Chondrocyte (in vitro differentiated cells): Measurements from ENCODE around the gene SMAD3. TPM values are rescaled to one million over a fixed set of nuclear protein-coding genes. Genes with fewer than 3 reads are reported as not detected.

ENCODE experiments used
- DNase-seq: peaks from one replicate; pipeline ENCODE4 v3.0.0; 2021; ENCODE audit warnings: mixed read lengths, low spot score
- H3K27ac Mint-ChIP-seq: one replicate; pipeline ENCODE4 v1.8.0; 2021; ENCODE audit warnings: mild to moderate bottlenecking, moderate library complexity, mixed read lengths; ENCODE audit not compliant: unreplicated experiment
- H3K27me3 Mint-ChIP-seq: 2 replicates; pipeline ENCODE4 v1.8.0; 2021; ENCODE audit warnings: low read depth, mixed read lengths
- H3K36me3 Mint-ChIP-seq: 2 replicates; pipeline ENCODE4 v1.8.0; 2021; ENCODE audit warnings: low read depth, mixed read lengths
- H3K4me1 Mint-ChIP-seq: 2 replicates; pipeline ENCODE4 v1.8.0; 2021; ENCODE audit warnings: low read depth, mild to moderate bottlenecking, mixed read lengths
- H3K4me3 Mint-ChIP-seq: one replicate; pipeline ENCODE4 v1.8.0; 2021; ENCODE audit warnings: mild to moderate bottlenecking, moderate library complexity, mixed read lengths; ENCODE audit not compliant: unreplicated experiment
- H3K9me3 Mint-ChIP-seq: 2 replicates; pipeline ENCODE4 v1.8.0; 2021; ENCODE audit warnings: low read depth, mixed read lengths
- total RNA-seq: library from RNA; stranded (reverse); gene quantifications from 3 replicates; pipeline ENCODE4 v1.2.1, GENCODE V29; 2021
- TF ChIP-seq, protein P1 (sequence below): fragments of 200-600 bp; sonication (generic); IDR thresholded peaks from 2 replicates; pipeline ENCODE4 v1.5.0; 2021; ENCODE audit warnings: antibody characterized with exemption, mild to moderate bottlenecking, moderate library complexity

SMAD3 gene
- total RNA-seq, 1 donor from 2014 or later = 23.2 TPM

DNA sequence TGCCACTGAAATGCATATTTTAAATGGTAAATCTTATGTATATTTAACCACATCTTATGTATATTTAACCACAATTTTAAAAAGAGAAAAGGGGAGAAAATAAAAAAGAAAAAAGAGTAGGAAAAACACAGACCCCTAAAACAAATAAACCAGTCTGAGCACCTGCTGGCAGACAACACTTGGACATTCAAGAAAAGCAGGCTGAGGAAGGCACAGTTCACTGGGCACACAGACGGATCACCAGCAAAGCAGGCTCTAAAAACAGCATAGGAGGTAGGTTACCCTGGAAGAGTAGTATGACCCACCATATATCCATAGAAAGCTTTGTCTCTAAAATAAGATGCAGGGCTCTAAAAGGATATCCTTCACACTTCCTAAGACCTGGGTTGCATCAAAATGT lies 162.0 kb downstream of the SMAD3 start:
- no peak overlapping the region for H3K27ac Mint-ChIP-seq
- TF ChIP-seq, protein P1, sequence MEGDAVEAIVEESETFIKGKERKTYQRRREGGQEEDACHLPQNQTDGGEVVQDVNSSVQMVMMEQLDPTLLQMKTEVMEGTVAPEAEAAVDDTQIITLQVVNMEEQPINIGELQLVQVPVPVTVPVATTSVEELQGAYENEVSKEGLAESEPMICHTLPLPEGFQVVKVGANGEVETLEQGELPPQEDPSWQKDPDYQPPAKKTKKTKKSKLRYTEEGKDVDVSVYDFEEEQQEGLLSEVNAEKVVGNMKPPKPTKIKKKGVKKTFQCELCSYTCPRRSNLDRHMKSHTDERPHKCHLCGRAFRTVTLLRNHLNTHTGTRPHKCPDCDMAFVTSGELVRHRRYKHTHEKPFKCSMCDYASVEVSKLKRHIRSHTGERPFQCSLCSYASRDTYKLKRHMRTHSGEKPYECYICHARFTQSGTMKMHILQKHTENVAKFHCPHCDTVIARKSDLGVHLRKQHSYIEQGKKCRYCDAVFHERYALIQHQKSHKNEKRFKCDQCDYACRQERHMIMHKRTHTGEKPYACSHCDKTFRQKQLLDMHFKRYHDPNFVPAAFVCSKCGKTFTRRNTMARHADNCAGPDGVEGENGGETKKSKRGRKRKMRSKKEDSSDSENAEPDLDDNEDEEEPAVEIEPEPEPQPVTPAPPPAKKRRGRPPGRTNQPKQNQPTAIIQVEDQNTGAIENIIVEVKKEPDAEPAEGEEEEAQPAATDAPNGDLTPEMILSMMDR = no peak
- DNase-seq = no peak
- H3K4me1 Mint-ChIP-seq = peaks cover 11% of the 10 kb centered on the region
- H3K27me3 Mint-ChIP-seq = no peaks in the 10 kb centered on the region
- no peaks in the 10 kb centered on the region for H3K9me3 Mint-ChIP-seq
- peaks cover 27% of the 10 kb centered on the region for H3K36me3 Mint-ChIP-seq
- H3K4me3 Mint-ChIP-seq = no peak overlapping the region

DNA sequence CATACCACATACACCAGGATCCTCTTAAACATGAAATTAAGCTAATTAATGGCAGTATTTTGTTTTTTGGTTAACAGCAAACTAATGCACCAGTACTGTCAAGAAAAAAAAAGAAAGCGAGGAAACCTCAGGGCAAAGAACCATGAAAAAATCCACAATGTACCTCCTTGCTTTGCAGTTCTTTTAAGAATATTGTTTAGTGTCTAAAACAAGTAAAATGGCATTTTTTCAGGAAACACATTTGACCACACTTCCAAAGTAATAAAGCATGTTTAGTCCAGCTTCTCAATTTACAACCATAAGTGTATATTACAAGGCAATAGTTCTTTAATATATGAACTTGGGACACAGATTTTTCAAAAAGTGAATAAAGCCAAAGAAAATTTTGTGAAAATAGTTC lies 162.4 kb downstream of the SMAD3 start:
- DNase-seq = no peak
- peaks cover 29% of the 10 kb centered on the region for H3K36me3 Mint-ChIP-seq
- H3K27ac Mint-ChIP-seq = no peak overlapping the region
- H3K9me3 Mint-ChIP-seq = no peaks in the 10 kb centered on the region
- no peaks in the 10 kb centered on the region for H3K27me3 Mint-ChIP-seq
- TF ChIP-seq, protein P1 = no peak
- H3K4me1 Mint-ChIP-seq = peaks cover 16% of the 10 kb centered on the region
- H3K4me3 Mint-ChIP-seq = no peak overlapping the region

DNA sequence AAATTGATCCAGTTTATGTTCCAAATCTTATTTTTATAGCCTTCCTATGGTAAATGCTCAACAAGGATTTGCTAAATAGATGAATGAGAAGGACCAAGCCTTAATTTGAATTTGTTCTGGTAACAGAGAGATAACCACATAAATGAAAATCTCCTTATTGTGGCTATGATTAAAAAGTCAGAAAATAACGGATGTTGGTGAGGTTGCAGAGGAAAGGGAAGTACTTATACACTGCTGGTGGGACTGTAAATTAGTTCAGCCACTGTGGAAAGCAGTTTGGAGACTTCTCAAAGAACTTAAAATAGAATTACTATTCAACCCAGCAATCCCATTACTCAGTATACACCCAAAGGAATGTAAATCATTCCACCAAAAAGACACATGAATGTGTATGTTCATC lies 162.9 kb downstream of the SMAD3 start:
- Mint-ChIP-seq H3K27me3 (no peaks in the 10 kb centered on the region), H3K4me3 (no peak overlapping the region), H3K4me1 (peaks cover 19% of the 10 kb centered on the region), H3K27ac (no peak overlapping the region), H3K36me3 (peaks cover 32% of the 10 kb centered on the region), H3K9me3 (no peaks in the 10 kb centered on the region)
- DNase-seq = no peak
- TF ChIP-seq, protein P1 = no peak

DNA sequence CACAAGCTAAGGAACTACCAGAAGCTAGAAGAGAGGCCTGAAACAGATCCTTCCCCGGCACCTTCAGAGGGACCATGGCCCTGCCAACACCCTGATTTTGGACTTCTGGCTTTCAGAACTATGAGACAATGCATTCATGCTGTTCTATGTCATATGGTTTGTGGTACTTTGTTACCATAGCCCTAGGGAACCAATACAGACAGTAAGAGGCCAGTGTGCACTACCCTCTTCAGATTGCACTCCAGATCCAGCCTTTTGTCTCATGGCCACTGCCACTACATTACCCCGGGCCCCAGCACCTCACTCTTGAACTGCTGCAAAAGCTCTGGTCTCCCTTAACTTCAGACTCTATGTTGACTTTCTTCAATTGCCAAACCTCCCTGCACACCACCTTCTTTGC lies 165.1 kb downstream of the SMAD3 start:
- Mint-ChIP-seq H3K4me3 (no peak overlapping the region), H3K4me1 (peaks cover 15% of the 10 kb centered on the region), H3K27me3 (no peaks in the 10 kb centered on the region), H3K27ac (no peak overlapping the region), H3K9me3 (no peaks in the 10 kb centered on the region), H3K36me3 (peaks cover 37% of the 10 kb centered on the region)
- TF ChIP-seq, protein P1 = no peak
- DNase-seq = no peak

GRCh38 chr15:67232591-67232990 lies 167.2 kb downstream of the SMAD3 start:
- Mint-ChIP-seq H3K27me3 (no peaks in the 10 kb centered on the region), H3K4me1 (peaks cover 21% of the 10 kb centered on the region), H3K27ac (no peak overlapping the region), H3K4me3 (no peak overlapping the region), H3K9me3 (no peaks in the 10 kb centered on the region), H3K36me3 (peaks cover 34% of the 10 kb centered on the region)
- DNase-seq = no peak
- TF ChIP-seq, protein P1 = no peak
